Activated CD8-positive, alpha-beta memory T cell treated with anti-CD3 and anti-CD28 coated beads, Interleukin-2, amount 50 U/mL, for 24 hours (primary cell): ENCODE data around the gene RAB34.
"Not testable (repeated sequence)": the region's sequence is repeated elsewhere in the genome, so short reads cannot be mapped to it uniquely, and the experiment has no call there.

Experiments used
- DNase-seq: peaks from one replicate; pipeline ENCODE4 v3.0.0-alpha.2; 2020; ENCODE audit errors: extremely low read depth

Gene RAB34

GRCh38 chr17:28745786-28746411, 28.2 kb upstream of the RAB34 start:
- DNase-seq: no peak

- no peak for DNase-seq
Observed at GRCh38 chr17:28744972-28745785, 27.5 kb upstream of the RAB34 start.

- DNase-seq: no peak
Observed at GRCh38 chr17:28744104-28744971, 26.7 kb upstream of the RAB34 start.

- DNase-seq: no peak
Observed at GRCh38 chr17:28743243-28744103, 25.8 kb upstream of the RAB34 start, which contains the start of gene TRAF4. TRAF4 (plus strand) TSS chr17:28744011; CDS start chr17:28744113, 102 bp downstream.

- DNase-seq: no peak
Observed at GRCh38 chr17:28741358-28742349, 24.0 kb upstream of the RAB34 start.

DNA sequence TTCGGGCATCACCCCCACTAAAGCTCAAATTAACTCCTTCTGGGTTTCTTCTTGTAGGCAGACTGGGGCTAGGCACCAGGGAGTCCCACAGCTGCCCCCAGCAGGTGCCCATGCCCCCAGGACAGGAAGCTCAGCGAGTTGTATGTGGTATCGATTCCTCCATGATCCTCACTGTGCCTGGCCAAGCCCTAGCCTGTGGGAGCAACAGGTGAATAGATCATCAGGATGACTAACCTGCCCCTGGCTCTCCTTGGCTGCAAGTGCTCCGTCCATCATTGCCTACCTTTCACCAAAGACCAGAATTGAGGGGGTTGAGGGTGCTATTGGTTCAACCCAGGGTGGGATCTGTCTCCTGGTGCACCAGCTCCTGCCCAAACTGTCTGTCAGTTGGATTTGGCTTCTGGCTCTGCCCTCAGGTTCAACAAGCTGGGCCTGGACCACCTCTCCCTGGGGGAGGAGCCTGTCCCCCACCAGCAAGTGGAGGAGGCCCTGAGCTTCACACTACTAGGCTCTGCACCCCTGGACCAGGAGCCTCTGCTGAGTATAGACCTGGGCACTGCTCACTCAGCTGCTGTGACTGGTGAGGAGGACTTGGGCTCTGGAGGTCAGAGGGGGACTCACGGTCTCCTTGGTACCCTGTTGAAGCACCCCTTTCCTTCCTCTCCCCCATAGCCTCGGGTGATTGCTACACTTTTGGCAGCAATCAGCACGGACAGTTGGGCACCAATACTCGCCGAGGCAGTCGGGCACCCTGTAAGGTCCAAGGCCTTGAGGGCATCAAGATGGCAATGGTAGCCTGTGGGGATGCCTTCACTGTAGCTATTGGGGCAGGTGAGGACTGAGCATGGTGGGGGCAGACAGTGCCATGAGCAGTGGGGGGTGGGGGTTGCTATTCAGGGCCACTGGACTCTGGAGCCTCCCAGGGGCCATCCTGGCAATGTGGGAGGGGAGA, 23.0 kb upstream of the RAB34 start:
- no peak for DNase-seq

- no peak for DNase-seq
Observed at GRCh38 chr17:28738680-28739384, 21.2 kb upstream of the RAB34 start.

GRCh38 chr17:28737770-28738679, 20.4 kb upstream of the RAB34 start:
- DNase-seq: no peak

DNA sequence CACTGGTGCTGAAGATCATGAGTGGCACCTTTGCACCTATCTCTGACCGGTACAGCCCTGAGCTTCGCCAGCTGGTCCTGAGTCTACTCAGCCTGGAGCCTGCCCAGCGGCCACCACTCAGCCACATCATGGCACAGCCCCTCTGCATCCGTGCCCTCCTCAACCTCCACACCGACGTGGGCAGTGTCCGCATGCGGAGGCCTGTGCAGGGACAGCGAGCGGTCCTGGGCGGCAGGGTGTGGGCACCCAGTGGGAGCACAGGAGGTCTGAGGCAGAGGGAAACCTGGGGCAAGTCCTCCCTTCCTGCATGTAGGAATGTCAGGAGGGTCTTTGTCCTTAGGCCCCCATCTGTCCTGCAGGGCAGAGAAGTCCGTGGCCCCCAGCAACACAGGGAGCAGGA, 19.6 kb upstream of the RAB34 start:
- DNase-seq: no peak

DNA sequence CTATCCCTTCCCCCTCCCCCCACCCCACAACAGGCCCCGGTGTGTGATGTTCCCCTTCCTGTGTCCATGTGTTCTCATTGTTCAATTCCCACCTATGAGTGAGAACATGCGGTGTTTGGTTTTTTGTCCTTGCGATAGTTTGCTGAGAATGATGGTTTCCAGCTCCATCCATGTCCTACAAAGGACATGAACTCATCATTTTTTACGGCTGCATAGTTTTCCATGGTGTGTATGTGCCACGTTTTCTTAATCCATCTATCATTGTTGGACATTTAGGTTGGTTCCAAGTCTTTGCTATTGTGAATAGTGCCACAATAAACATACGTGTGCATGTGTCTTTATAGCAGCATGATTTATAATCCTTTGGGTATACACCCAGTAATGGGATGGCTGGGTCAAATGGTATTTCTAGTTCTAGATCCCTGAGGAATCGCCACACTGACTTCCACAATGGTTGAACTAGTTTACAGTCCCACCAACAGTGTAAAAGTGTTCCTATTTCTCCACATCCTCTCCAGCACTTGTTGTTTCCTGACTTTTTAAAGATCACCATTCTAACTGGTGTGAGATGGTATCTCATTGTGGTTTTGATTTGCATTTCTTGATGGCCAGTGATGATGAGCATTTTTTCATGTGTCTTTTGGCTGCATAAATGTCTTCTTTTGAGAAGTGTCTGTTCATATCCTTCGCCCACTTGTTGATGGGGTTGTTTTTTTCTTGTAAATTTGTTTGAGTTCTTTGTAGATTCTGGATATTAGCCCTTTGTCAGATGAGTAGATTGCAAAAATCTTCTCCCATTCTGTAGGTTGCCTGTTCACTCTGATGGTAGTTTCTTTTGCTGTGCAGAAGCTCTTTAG, 18.5 kb upstream of the RAB34 start:
- not testable (repeated sequence) for DNase-seq

- no peak for DNase-seq
Observed at GRCh38 chr17:28735242-28735722, 17.6 kb upstream of the RAB34 start.

GRCh38 chr17:28734712-28735241, 17.1 kb upstream of the RAB34 start:
- no peak for DNase-seq

DNA sequence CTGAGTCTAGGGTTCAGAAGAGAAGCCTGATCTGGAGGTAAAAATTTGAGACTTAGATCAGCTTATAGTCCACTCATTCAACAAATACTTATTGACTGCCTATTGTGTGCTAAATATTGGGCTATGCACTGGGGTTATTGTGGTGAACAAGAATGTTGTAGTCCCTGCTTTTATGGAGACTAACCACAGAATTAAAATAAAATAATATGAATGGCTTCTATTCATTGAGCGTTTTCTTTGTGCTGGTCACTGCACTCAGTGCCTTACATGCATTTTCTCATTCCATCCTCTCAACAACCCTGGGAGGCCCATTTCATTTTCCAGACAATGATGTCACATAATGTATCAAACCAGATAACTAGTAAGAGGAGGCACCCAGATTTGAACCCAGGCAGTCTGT, 15.7 kb upstream of the RAB34 start:
- DNase-seq: no peak

- no peak for DNase-seq
Observed at GRCh38 chr17:28729950-28730330, 12.3 kb upstream of the RAB34 start.

DNA sequence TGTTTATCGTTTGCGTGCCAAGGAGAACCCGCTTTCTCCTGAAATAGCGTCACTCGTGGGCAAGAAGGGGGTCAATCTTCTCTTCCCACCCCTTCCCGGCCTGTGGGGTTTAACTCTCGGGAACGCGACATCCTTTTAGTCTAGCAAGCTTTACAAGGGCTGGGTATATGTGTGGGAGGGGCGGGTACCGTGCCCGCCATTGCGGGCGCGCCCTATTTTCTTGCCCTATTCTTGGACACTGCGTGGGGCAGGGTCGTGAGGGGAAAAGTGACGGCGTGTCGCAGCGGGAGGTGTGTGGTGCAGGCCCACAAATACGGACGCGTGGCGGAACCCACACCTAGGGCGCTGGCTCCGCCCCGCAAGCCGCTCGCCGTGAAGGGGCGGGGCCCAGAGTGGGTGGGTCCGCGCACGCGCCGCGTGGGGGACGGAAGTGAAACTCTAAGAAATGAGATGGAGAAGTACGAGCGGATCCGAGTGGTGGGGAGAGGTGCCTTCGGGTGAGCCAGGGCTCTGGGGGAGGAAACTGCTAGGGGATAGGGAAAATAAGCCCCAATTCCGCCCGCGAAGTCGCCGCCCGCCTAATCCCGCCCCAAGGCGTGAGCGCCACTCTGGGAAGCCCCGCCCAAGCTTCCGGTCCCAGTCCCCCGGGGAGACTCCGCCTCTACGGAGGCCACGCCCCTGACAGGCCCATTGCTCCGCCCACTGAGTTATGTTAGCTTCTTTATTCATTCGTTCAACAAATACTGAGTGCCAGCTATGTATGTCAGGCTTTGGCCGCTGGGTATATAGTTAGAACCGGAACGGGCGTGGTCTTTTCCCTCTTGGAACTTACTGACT, 10.9 kb upstream of the RAB34 start, which contains the start of gene NEK8:
TSS of gene NEK8 (plus strand) at position 425 of the 837 bp plus-strand sequence. CDS start at position 451, 26 bp downstream.
- DNase-seq: peak; percentile 97
